Suprapubic skin (tissue), 4 donors: ENCODE results near the gene STX12. TPM values are rescaled to one million over a fixed set of nuclear protein-coding genes. Genes with fewer than 3 reads are reported as not detected.

ENCODE experiments used
- DNase-seq, 2 donors: peaks; one replicate each; pipeline ENCODE4 v3.0.0-alpha.2; 2019; ENCODE audit warnings: low spot score in 2 of 2
- H3K27ac ChIP-seq: fragments of 200-600 bp; sonication (generic); one replicate; pipeline ENCODE4 v1.5.1; 2019
- H3K27me3 ChIP-seq: fragments of 200-600 bp; sonication (generic); one replicate; pipeline ENCODE4 v1.5.1; 2019
- H3K36me3 ChIP-seq: fragments of 200-600 bp; sonication (generic); one replicate; pipeline ENCODE4 v1.5.1; 2019
- H3K4me1 ChIP-seq: fragments of 200-600 bp; sonication (generic); one replicate; pipeline ENCODE4 v1.5.1; 2019
- H3K4me3 ChIP-seq: fragments of 200-600 bp; sonication (generic); one replicate; pipeline ENCODE4 v1.5.1; 2019; ENCODE audit warnings: mild to moderate bottlenecking
- H3K9me3 ChIP-seq: fragments of 200-600 bp; sonication (generic); one replicate; pipeline ENCODE4 v1.5.1; 2019
- EP300 ChIP-seq: sonication (generic); formaldehyde crosslinking; IDR thresholded peaks from one replicate; pipeline ENCODE4 v1.6.1; 2017; ENCODE audit warnings: antibody characterized with exemption
- POLR2A ChIP-seq, 2 donors: fragments of 450-650 bp; IDR thresholded peaks; one replicate each; pipeline ENCODE4 v1.6.1; 2017; ENCODE audit warnings: antibody characterized with exemption in 2 of 2, mild to moderate bottlenecking in 2 of 2, moderate library complexity in 2 of 2
- POLR2AphosphoS5 ChIP-seq, 3 donors: sonication (generic); formaldehyde crosslinking; IDR thresholded peaks; one replicate each; pipeline ENCODE4 v1.6.1; 2017; ENCODE audit warnings: antibody characterized with exemption in 3 of 3
- WGBS: methylation state at CpG from one replicate; pipeline ENCODE4 v1.1.5; 2018; 5-methylcytosine and 5-hydroxymethylcytosine counted together
- total RNA-seq, 4 donors: library from RNA; depleted of rRNA; stranded (reverse); fragments of >200 nt; gene quantifications; one replicate each; pipeline ENCODE4 v1.1.0, GENCODE V29; 2016
- TF ChIP-seq, protein P1 (sequence below), 2 donors: fragments of 200-600 bp in 1 of 2; fragments of 450-650 bp in 1 of 2; sonication (generic) in 1 of 2; IDR thresholded peaks; one replicate each; pipeline ENCODE4 v1.5.1; 2016 to 2019; ENCODE audit warnings: antibody characterized with exemption in 2 of 2, mild to moderate bottlenecking in 1 of 2, moderate library complexity in 1 of 2

Gene STX12
- total RNA-seq, result 10 to 100 TPM; 54.8 to 81.5 (median 72.4) TPM

DNA sequence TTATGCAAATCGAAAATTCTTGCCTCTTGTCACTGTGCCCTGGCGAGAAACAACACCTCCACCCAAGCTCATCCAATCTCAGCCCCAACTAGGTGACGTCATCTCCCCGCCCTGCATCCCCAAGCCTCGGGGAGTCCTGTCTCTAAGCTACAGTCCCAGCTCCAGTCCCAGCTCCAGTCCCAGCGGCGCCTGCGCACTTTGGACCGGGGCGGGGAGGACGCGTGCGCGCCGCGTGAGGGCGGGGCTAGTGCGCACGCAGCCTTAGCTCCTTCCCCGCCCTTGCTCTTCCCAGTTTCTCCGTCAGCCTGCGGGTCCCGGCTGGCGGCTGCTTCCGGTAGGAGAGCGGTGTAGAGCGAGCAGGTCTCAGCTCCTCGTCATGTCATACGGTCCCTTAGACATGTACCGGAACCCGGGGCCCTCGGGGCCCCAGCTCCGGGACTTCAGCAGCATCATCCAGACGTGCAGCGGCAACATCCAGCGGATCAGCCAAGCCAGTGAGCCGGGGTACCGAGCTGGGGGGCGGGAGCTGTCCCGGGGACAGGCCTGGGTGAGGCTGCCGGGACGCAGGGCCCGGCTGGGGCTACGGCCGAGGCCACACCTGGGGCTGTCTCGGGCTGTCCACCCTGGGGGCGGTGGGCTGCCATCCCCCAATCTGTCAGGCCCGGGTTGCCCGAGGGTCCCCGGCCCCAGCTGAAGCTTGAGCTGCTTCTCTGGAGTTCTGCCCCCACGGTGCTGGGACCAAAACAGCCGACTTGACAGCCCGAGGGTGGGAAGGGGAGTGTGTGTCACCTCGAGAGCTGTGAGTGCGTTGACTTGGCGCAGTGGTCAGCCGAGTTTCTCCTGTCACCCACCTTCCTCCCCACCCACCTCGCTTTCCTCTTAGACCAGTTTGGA, at the start of gene STX12:
TSS of gene STX12 (plus strand) at position 288 of the 894 bp plus-strand sequence. CDS start at position 377, 89 bp downstream.
- Histone ChIP-seq H3K4me3 (peak within 1 kb of the TSS; percentile 84), H3K4me1 (peaks cover 37% of the 10 kb centered on the region), H3K36me3 (no peaks in the 10 kb centered on the region), H3K27ac (peak within 1 kb of the TSS; percentile 94), H3K27me3 (no peaks in the 10 kb centered on the region), H3K9me3 (no peaks in the 10 kb centered on the region)
- TF ChIP-seq POLR2A (IDR thresholded peaks at IDR 0.05) (peak; percentile 60 to 92), EP300 (no peak), POLR2AphosphoS5 (IDR thresholded peaks at IDR 0.05) (peak in 2 of 3 donors; percentile 51 to 93)
- TF ChIP-seq, protein P1, sequence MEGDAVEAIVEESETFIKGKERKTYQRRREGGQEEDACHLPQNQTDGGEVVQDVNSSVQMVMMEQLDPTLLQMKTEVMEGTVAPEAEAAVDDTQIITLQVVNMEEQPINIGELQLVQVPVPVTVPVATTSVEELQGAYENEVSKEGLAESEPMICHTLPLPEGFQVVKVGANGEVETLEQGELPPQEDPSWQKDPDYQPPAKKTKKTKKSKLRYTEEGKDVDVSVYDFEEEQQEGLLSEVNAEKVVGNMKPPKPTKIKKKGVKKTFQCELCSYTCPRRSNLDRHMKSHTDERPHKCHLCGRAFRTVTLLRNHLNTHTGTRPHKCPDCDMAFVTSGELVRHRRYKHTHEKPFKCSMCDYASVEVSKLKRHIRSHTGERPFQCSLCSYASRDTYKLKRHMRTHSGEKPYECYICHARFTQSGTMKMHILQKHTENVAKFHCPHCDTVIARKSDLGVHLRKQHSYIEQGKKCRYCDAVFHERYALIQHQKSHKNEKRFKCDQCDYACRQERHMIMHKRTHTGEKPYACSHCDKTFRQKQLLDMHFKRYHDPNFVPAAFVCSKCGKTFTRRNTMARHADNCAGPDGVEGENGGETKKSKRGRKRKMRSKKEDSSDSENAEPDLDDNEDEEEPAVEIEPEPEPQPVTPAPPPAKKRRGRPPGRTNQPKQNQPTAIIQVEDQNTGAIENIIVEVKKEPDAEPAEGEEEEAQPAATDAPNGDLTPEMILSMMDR (IDR thresholded peaks at IDR 0.05), result no peak
- WGBS, result 0% methylated on average over 23 of the region's 58 CpGs
- peak; percentile 98 to 99 for DNase-seq

DNA sequence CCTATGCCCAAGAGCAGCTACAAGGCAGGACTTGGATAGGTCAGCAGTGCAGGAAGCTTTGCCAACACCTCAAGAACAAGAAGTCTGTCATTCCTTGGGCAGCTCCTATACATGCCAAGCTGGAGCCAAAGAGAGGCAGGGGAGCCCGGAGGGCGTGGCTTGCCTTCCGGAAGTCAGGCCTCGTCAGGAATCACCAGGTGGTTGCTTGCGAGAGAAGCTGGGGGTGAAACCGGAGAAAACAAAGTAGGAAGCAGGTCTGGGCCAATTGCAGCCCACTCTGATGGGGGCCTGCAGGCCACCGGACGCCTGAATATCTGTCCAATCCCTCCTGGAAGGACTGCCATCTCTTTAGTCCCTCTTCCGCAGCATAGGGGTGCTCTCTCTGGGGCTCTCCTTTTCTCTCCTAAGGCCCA, 48.1 kb upstream of the STX12 start:
- no peaks in the 10 kb centered on the region for H3K9me3 ChIP-seq
- peak in 1 of 2 donors; percentile 73 for DNase-seq
- H3K4me1 ChIP-seq, result peaks cover 24% of the 10 kb centered on the region
- H3K36me3 ChIP-seq, result peaks cover 6% of the 10 kb centered on the region
- H3K4me3 ChIP-seq, result peak overlapping the region; percentile 99
- peak overlapping the region; percentile 96 for H3K27ac ChIP-seq
- no peak for TF ChIP-seq POLR2AphosphoS5 (IDR thresholded peaks at IDR 0.05)
- no peak for TF ChIP-seq POLR2A (IDR thresholded peaks at IDR 0.05)
- TF ChIP-seq EP300, result no peak
- TF ChIP-seq, protein P1 (IDR thresholded peaks at IDR 0.05), result no peak
- 50% methylated on average over 6 of the region's 9 CpGs for WGBS
- no peaks in the 10 kb centered on the region for H3K27me3 ChIP-seq

GRCh38 chr1:27725374-27726172, 47.4 kb upstream of the STX12 start, which contains the start of gene FAM76A:
Gene FAM76A, plus strand, starts transcription at chr1:27725961. Its CDS starts 120 bp downstream, at chr1:27726081.
- peak within 1 kb of the TSS; percentile 96 for H3K27ac ChIP-seq
- 1% methylated on average over 33 of the region's 72 CpGs for WGBS

DNA sequence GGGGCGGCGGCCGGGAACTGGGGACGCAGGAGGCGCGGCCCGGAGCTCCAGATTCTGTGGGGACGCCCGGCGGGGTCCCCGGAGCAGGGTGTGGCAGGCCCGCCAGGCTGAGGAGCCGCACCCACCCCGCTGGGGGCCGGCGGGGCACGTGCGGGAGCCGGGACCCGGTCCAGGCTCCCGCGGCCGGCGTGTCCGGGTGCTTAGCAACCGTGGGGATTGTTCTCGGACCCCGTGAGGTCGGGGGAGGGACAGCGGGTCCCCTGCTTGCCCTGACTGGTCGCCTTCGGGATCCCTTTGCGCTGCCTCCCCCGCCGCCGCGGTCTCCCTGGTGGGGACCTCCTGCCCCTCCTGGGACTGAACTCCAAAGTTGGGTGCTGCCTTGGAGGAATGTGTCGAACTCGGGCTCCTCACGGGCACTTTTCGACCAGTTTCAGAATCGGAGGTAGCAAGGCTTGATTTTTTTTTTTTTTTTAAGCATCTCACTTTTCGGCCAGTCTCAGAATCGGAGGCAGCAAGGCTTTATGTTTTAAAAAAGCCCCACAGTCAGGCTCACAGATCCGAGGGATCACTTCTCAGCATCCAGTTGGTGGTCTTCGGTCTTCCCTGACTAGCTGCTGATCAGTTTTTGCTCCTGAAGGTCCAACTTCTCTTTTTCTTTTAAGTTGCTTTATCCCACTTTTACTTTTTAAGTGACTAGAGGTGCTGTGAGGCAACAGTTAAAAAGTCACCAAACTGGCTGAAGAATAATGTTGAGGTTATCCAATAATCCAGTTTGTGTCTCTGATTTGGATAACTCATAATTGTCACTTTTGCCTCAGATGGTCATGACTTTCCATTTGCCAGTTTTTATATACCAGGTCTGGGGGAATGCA, 46.6 kb upstream of the STX12 start:
- H3K27me3 ChIP-seq, result no peaks in the 10 kb centered on the region
- H3K4me1 ChIP-seq, result peaks cover 24% of the 10 kb centered on the region
- WGBS, result under 1% methylated on average over 28 of the region's 46 CpGs
- peak overlapping the region; percentile 99 for H3K4me3 ChIP-seq
- TF ChIP-seq EP300, result no peak
- no peak for TF ChIP-seq POLR2A (IDR thresholded peaks at IDR 0.05)
- TF ChIP-seq POLR2AphosphoS5 (IDR thresholded peaks at IDR 0.05), result no peak
- TF ChIP-seq, protein P1 (IDR thresholded peaks at IDR 0.05), result no peak
- H3K27ac ChIP-seq, result peak overlapping the region; percentile 96
- peak; percentile 81 to 86 for DNase-seq
- H3K36me3 ChIP-seq, result peaks cover 11% of the 10 kb centered on the region
- H3K9me3 ChIP-seq, result no peaks in the 10 kb centered on the region

More at GRCh38 chr1:27725374-27726172, 47.4 kb upstream of the STX12 start, which contains the start of gene FAM76A:
- DNase-seq, result peak; percentile 100
- TF ChIP-seq POLR2AphosphoS5 (IDR thresholded peaks at IDR 0.05) (peak in 2 of 3 donors; percentile 41 to 94), POLR2A (IDR thresholded peaks at IDR 0.05) (peak; percentile 27 to 80), EP300 (no peak)
- TF ChIP-seq, protein P1 (IDR thresholded peaks at IDR 0.05), result peak in 1 of 2 donors; percentile 57
- Histone ChIP-seq H3K4me1 (peaks cover 24% of the 10 kb centered on the region), H3K4me3 (peak within 1 kb of the TSS; percentile 99), H3K36me3 (peaks cover 9% of the 10 kb centered on the region), H3K9me3 (no peaks in the 10 kb centered on the region), H3K27me3 (no peaks in the 10 kb centered on the region)
